ENCODE data around the gene MOSMO. TPM values are rescaled to one million over a fixed set of nuclear protein-coding genes. Genes with fewer than 3 reads are reported as not detected.

The MOSMO gene
- 10 to 100 TPM; 17.8 to 19.6 TPM for total RNA-seq
- 1 to 10 TPM; 3.4 to 9.3 TPM for polyA plus RNA-seq
- long read RNA-seq, donor 1, partial matches to known transcripts: 0 of 3 reads
- long read RNA-seq, donor 1, other reads (novel, unspliced or antisense): 3 of 3 reads
- long read RNA-seq, donor 2, partial matches to known transcripts: 0 of 8 reads
- long read RNA-seq, donor 2, other reads (novel, unspliced or antisense): 8 of 8 reads

- Histone ChIP-seq H3K27me3 (ENCODE audit: control insufficient read depth in 1 of 2, insufficient read depth in 2 of 2, low read length in 1 of 2) (no peaks in the 10 kb centered on the region), H3K4me3 (ENCODE audit: low read length in 2 of 2) (peak within 1 kb of the TSS; percentile 84 to 95), H3K4me1 (ENCODE audit: control insufficient read depth in 1 of 2, insufficient read depth in 2 of 2, low read length in 2 of 2) (no peaks in the 10 kb centered on the region), H3K9me3 (ENCODE audit: control insufficient read depth, low read length) (no peaks in the 10 kb centered on the region), H3K36me3 (ENCODE audit: control insufficient read depth in 1 of 2, insufficient read depth in 2 of 2, low read length in 1 of 2) (no peaks in the 10 kb centered on the region), H3K27ac (ENCODE audit: low read depth in 1 of 2, low read length in 2 of 2) (peak within 1 kb of the TSS in 1 of 2 donors; percentile 14)
- ATAC-seq (ENCODE audit: low FRiP score) (peak; percentile 92), DNase-seq (peak; percentile 82 to 94)
- WGBS, 2 donors: 0% methylated on average over 29 to 78 of the region's 78 CpGs
- intact Hi-C loops (cut with DNase I): loop anchor here in 1 of 2 donors (2.0 kb wide), 2 partner anchors 69 to 289 kb away; partner anchors contain the start of gene POLR3E
Measured at GRCh38 chr16:22007509-22008214, at the start of gene MOSMO. TSS of gene MOSMO (plus strand) at chr16:22008111. CDS start at chr16:22008302, 191 bp downstream.

GRCh38 chr16:21959050-21959449 is 48.9 kb upstream of the MOSMO start:
- Histone ChIP-seq H3K4me1 (ENCODE audit: control insufficient read depth in 1 of 2, insufficient read depth in 2 of 2, low read length in 2 of 2) (peaks cover 0 to 3% of the 10 kb centered on the region in 2 donors), H3K27me3 (ENCODE audit: control insufficient read depth in 1 of 2, insufficient read depth in 2 of 2, low read length in 1 of 2) (no peaks in the 10 kb centered on the region), H3K4me3 (ENCODE audit: low read length in 2 of 2) (no peak overlapping the region), H3K36me3 (ENCODE audit: control insufficient read depth in 1 of 2, insufficient read depth in 2 of 2, low read length in 1 of 2) (peaks cover 7 to 16% of the 10 kb centered on the region in 2 donors), H3K27ac (ENCODE audit: low read depth in 1 of 2, low read length in 2 of 2) (no peak overlapping the region), H3K9me3 (ENCODE audit: control insufficient read depth, low read length) (no peaks in the 10 kb centered on the region)
- DNase-seq (no peak), ATAC-seq (ENCODE audit: low FRiP score) (no peak)
- intact Hi-C loops (cut with DNase I): loop anchor here in 1 of 2 donors (10.0 kb wide), 1 partner anchor 134 kb away; no protein-coding TSS in a partner anchor
- WGBS, 2 donors: 85 to 88% methylated on average over 3 of the region's 3 CpGs

GRCh38 chr16:21962475-21962874 is 45.4 kb upstream of the MOSMO start:
- Histone ChIP-seq H3K27ac (ENCODE audit: low read depth in 1 of 2, low read length in 2 of 2) (no peak overlapping the region), H3K9me3 (ENCODE audit: control insufficient read depth, low read length) (no peaks in the 10 kb centered on the region), H3K36me3 (ENCODE audit: control insufficient read depth in 1 of 2, insufficient read depth in 2 of 2, low read length in 1 of 2) (peaks cover 10 to 16% of the 10 kb centered on the region in 2 donors), H3K4me1 (ENCODE audit: control insufficient read depth in 1 of 2, insufficient read depth in 2 of 2, low read length in 2 of 2) (no peaks in the 10 kb centered on the region), H3K27me3 (ENCODE audit: control insufficient read depth in 1 of 2, insufficient read depth in 2 of 2, low read length in 1 of 2) (no peaks in the 10 kb centered on the region), H3K4me3 (ENCODE audit: low read length in 2 of 2) (no peak overlapping the region)
- DNase-seq (no peak), ATAC-seq (ENCODE audit: low FRiP score) (no peak)
- intact Hi-C loops (cut with DNase I): no loop called here
- 87 to 94% methylated on average over 5 of the region's 5 CpGs for WGBS, 2 donors

DNA sequence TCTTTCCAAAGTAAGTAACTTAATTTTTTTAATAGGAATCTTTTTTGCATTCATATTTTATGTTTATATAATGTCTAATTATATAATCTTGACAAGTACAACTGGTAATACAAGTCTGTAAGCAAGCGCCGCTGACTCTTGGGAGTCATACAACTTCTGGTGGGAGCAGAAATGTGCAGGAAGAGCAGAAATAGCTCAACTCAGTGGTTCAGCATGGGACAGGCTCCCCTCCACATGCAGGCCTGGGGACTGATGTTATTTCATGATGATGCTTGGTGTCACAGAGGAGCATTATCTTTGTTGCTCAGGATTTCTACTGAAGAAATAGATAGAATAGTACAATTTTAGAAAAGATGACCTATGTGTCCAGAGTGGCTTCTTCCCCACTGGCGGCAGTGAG is 44.0 kb upstream of the MOSMO start:
- ATAC-seq (ENCODE audit: low FRiP score) (no peak), DNase-seq (no peak)
- intact Hi-C loops (cut with DNase I): no loop called here
- no peaks in the 10 kb centered on the region for H3K4me1 ChIP-seq (ENCODE audit: control insufficient read depth in 1 of 2, insufficient read depth in 2 of 2, low read length in 2 of 2)
- WGBS, 2 donors: 88 to 92% methylated on average over 3 of the region's 3 CpGs
- H3K27ac ChIP-seq (ENCODE audit: low read depth in 1 of 2, low read length in 2 of 2): no peak overlapping the region
- no peak overlapping the region for H3K4me3 ChIP-seq (ENCODE audit: low read length in 2 of 2)
- no peaks in the 10 kb centered on the region for H3K9me3 ChIP-seq (ENCODE audit: control insufficient read depth, low read length)
- H3K36me3 ChIP-seq (ENCODE audit: control insufficient read depth in 1 of 2, insufficient read depth in 2 of 2, low read length in 1 of 2): peaks cover 7 to 16% of the 10 kb centered on the region in 2 donors
- H3K27me3 ChIP-seq (ENCODE audit: control insufficient read depth in 1 of 2, insufficient read depth in 2 of 2, low read length in 1 of 2): no peaks in the 10 kb centered on the region

DNA sequence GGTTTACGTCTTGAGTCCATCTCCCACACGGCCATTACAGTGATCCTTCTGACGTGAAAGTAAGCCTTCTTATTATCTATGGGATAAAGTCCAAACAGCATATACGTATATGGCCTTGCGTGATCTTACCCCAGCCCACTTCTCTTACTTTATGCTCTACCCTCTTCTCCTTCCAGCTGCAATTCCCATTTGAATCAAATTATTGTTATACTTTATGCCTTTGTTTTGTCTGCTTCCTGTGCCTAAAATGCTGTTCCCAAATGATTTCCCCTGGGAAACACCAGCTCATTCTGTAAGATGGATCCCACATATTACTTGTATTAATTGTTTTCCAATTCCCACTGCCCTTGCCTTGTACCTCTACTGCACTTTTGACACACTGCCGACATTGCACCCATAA is 43.6 kb upstream of the MOSMO start:
- Histone ChIP-seq H3K4me1 (ENCODE audit: control insufficient read depth in 1 of 2, insufficient read depth in 2 of 2, low read length in 2 of 2) (no peaks in the 10 kb centered on the region), H3K27me3 (ENCODE audit: control insufficient read depth in 1 of 2, insufficient read depth in 2 of 2, low read length in 1 of 2) (no peaks in the 10 kb centered on the region), H3K4me3 (ENCODE audit: low read length in 2 of 2) (no peak overlapping the region), H3K27ac (ENCODE audit: low read depth in 1 of 2, low read length in 2 of 2) (no peak overlapping the region), H3K36me3 (ENCODE audit: control insufficient read depth in 1 of 2, insufficient read depth in 2 of 2, low read length in 1 of 2) (peaks cover 6 to 14% of the 10 kb centered on the region in 2 donors), H3K9me3 (ENCODE audit: control insufficient read depth, low read length) (no peaks in the 10 kb centered on the region)
- intact Hi-C loops (cut with DNase I): no loop called here
- DNase-seq (no peak), ATAC-seq (ENCODE audit: low FRiP score) (no peak)
- 82 to 85% methylated on average over 6 of the region's 6 CpGs for WGBS, 2 donors

DNA sequence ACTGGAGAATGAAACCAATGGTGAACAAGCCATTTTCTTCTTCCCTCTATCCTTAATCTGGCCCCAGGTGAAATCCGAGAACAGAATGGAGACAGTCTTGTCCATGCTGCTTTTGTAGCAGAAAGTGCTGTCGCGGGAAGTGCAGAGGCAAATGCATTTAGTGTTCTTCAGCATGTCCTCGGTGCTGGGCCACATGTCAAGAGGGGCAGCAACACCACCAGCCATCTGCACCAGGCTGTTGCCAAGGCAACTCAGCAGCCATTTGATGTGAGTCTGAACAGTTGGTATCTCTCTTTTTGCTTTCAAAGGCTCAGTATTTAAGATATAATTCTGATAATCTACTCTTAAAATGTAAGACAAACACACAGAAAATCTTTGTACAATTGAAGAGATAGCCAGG is 36.1 kb upstream of the MOSMO start:
- Histone ChIP-seq H3K36me3 (ENCODE audit: control insufficient read depth in 1 of 2, insufficient read depth in 2 of 2, low read length in 1 of 2) (peaks cover 11 to 12% of the 10 kb centered on the region in 2 donors), H3K27me3 (ENCODE audit: control insufficient read depth in 1 of 2, insufficient read depth in 2 of 2, low read length in 1 of 2) (no peaks in the 10 kb centered on the region), H3K4me3 (ENCODE audit: low read length in 2 of 2) (no peak overlapping the region), H3K27ac (ENCODE audit: low read depth in 1 of 2, low read length in 2 of 2) (no peak overlapping the region), H3K9me3 (ENCODE audit: control insufficient read depth, low read length) (no peaks in the 10 kb centered on the region), H3K4me1 (ENCODE audit: control insufficient read depth in 1 of 2, insufficient read depth in 2 of 2, low read length in 2 of 2) (no peaks in the 10 kb centered on the region)
- ATAC-seq (ENCODE audit: low FRiP score): no peak
- intact Hi-C loops (cut with DNase I): no loop called here
- no peak for DNase-seq
- WGBS, 2 donors: 82 to 83% methylated on average over 4 of the region's 4 CpGs

- intact Hi-C loops (cut with DNase I): no loop called here
- no peak overlapping the region for H3K27ac ChIP-seq (ENCODE audit: low read depth in 1 of 2, low read length in 2 of 2)
- 89 to 96% methylated on average over 2 of the region's 2 CpGs for WGBS, 2 donors
- H3K36me3 ChIP-seq (ENCODE audit: control insufficient read depth in 1 of 2, insufficient read depth in 2 of 2, low read length in 1 of 2): peaks cover 13 to 19% of the 10 kb centered on the region in 2 donors
- no peak for ATAC-seq (ENCODE audit: low FRiP score)
- H3K27me3 ChIP-seq (ENCODE audit: control insufficient read depth in 1 of 2, insufficient read depth in 2 of 2, low read length in 1 of 2): no peaks in the 10 kb centered on the region
- H3K4me3 ChIP-seq (ENCODE audit: low read length in 2 of 2): no peak overlapping the region
- no peak for DNase-seq
- H3K4me1 ChIP-seq (ENCODE audit: control insufficient read depth in 1 of 2, insufficient read depth in 2 of 2, low read length in 2 of 2): no peaks in the 10 kb centered on the region
- H3K9me3 ChIP-seq (ENCODE audit: control insufficient read depth, low read length): no peaks in the 10 kb centered on the region
Measured at GRCh38 chr16:21973945-21974344, 34.0 kb upstream of the MOSMO start.

DNA sequence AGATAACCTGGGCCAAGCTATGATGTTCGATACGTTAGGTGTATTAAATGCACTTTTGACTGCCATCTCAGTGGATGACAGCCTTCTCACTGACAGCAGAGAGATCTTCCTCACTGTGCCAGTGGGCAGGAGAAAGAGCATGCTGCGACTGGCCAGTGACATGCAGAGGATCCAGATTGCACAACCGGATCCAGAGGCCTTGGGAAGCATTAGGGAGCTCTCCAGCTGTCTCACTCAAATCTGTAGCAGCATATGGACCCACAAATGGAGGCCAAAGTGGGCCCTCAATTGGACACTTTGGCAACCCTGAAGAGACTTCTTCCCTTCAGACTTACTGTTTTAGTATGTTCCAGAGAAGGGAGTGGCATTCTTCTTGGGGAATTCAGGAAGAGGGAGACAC is 27.9 kb upstream of the MOSMO start:
- no peak for ATAC-seq (ENCODE audit: low FRiP score)
- peaks cover 12 to 20% of the 10 kb centered on the region in 2 donors for H3K36me3 ChIP-seq (ENCODE audit: control insufficient read depth in 1 of 2, insufficient read depth in 2 of 2, low read length in 1 of 2)

GRCh38 chr16:21982108-21982507 is 25.8 kb upstream of the MOSMO start:
- no peak for DNase-seq
- no peak overlapping the region for H3K4me3 ChIP-seq (ENCODE audit: low read length in 2 of 2)
- no peaks in the 10 kb centered on the region for H3K9me3 ChIP-seq (ENCODE audit: control insufficient read depth, low read length)
- H3K27ac ChIP-seq (ENCODE audit: low read depth in 1 of 2, low read length in 2 of 2): no peak overlapping the region
- WGBS, 2 donors: 92 to 95% methylated on average over 5 of the region's 5 CpGs
- peaks cover 7 to 17% of the 10 kb centered on the region in 2 donors for H3K36me3 ChIP-seq (ENCODE audit: control insufficient read depth in 1 of 2, insufficient read depth in 2 of 2, low read length in 1 of 2)
- no peaks in the 10 kb centered on the region for H3K4me1 ChIP-seq (ENCODE audit: control insufficient read depth in 1 of 2, insufficient read depth in 2 of 2, low read length in 2 of 2)
- H3K27me3 ChIP-seq (ENCODE audit: control insufficient read depth in 1 of 2, insufficient read depth in 2 of 2, low read length in 1 of 2): no peaks in the 10 kb centered on the region
- no peak for ATAC-seq (ENCODE audit: low FRiP score)
- intact Hi-C loops (cut with DNase I): no loop called here

More for the DNA sequence above, 27.9 kb upstream of the MOSMO start:
- Histone ChIP-seq H3K4me3 (ENCODE audit: low read length in 2 of 2) (no peak overlapping the region), H3K27ac (ENCODE audit: low read depth in 1 of 2, low read length in 2 of 2) (no peak overlapping the region), H3K4me1 (ENCODE audit: control insufficient read depth in 1 of 2, insufficient read depth in 2 of 2, low read length in 2 of 2) (no peaks in the 10 kb centered on the region), H3K9me3 (ENCODE audit: control insufficient read depth, low read length) (no peaks in the 10 kb centered on the region), H3K27me3 (ENCODE audit: control insufficient read depth in 1 of 2, insufficient read depth in 2 of 2, low read length in 1 of 2) (no peaks in the 10 kb centered on the region)
- DNase-seq: no peak
- 90 to 96% methylated on average over 4 of the region's 4 CpGs for WGBS, 2 donors
- intact Hi-C loops (cut with DNase I): no loop called here
